Stomach (tissue), 4 donors: ENCODE measurements around the gene ABCC8.

Source experiments
- POLR2AphosphoS5 ChIP-seq, 3 donors: sonication (generic); formaldehyde crosslinking; IDR thresholded peaks; one replicate each; pipeline ENCODE4 v1.6.1; 2016; ENCODE audit warnings: antibody characterized with exemption in 3 of 3
- TF ChIP-seq, protein P1 (sequence below), 7 experiments: fragments of 450-650 bp in 4 of 7; fragments of 200-600 bp in 3 of 7; sonication (generic) in 3 of 7; IDR thresholded peaks; one replicate each; pipeline ENCODE4 v1.5.1; 2016 to 2019; ENCODE audit warnings: antibody characterized with exemption in 7 of 7, control low read depth in 2 of 7, mild to moderate bottlenecking in 1 of 7

DNA sequence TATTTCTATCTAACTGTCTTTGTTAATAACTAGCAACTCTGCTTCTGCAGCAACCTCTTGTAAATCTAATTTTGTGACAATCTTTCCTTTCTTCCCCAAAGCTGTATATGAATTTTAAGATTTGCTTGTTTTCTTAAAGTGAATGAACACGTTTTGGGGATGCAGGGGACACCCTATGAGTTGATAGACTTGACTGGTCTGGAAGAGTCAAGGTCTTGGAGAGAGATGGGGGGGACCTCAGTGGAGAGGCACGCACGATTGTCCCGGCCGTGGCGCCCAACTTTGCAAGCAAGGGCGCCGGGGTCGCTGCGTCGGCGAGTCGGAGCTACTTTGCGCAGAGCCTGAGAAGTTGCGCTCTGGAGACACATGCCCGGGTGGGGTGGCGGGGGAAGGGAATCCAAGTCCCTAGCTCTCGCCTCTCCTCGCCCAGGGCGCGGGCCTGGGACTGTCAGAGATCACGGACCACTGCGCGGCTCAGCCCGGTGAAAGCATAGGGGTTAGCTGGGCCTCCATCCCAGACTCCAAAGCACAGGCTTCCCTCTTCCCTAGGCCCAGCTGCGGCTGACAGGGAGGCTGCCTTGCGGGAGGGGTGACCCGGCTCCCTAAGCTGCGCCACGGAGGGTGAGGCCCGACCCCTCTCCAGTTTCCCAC lies 854 bp downstream of the ABCC8 start:
- TF ChIP-seq POLR2AphosphoS5 (IDR thresholded peaks at IDR 0.05): no peak
- TF ChIP-seq, protein P1, sequence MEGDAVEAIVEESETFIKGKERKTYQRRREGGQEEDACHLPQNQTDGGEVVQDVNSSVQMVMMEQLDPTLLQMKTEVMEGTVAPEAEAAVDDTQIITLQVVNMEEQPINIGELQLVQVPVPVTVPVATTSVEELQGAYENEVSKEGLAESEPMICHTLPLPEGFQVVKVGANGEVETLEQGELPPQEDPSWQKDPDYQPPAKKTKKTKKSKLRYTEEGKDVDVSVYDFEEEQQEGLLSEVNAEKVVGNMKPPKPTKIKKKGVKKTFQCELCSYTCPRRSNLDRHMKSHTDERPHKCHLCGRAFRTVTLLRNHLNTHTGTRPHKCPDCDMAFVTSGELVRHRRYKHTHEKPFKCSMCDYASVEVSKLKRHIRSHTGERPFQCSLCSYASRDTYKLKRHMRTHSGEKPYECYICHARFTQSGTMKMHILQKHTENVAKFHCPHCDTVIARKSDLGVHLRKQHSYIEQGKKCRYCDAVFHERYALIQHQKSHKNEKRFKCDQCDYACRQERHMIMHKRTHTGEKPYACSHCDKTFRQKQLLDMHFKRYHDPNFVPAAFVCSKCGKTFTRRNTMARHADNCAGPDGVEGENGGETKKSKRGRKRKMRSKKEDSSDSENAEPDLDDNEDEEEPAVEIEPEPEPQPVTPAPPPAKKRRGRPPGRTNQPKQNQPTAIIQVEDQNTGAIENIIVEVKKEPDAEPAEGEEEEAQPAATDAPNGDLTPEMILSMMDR (IDR thresholded peaks at IDR 0.05): no peak
